ENCODE results near the gene FRAS1.

DNA sequence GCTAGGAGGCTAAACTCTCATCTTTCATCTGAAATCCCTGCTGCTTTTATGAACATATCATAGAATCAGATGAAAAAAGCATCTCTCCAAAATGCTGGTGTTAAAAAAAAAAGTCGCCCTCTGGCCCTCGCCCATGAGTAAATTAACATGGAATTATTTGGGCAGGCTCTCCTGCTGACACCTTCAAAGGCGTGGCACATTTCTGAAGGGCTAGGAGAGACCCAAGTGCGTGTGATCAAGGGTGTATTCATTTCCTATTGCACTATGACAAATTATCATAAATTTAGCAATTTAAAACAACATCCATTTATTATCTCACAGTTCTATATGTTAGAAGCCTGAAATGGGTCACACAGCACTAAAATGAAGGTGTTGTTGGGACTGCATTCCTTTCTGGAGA lies 499.5 kb downstream of the FRAS1 start:
- no peak for TF ChIP-seq CHD4 (IDR thresholded peaks at IDR 0.05; ENCODE audit: borderline replicate concordance)
- TF ChIP-seq CTCF (IDR thresholded peaks at IDR 0.05) = no peak
- no peak for TF ChIP-seq HOXB13 (CRISPR knock-in tag; IDR thresholded peaks at IDR 0.05; ENCODE audit: low read depth)
- no peak for TF ChIP-seq POLR2A (IDR thresholded peaks at IDR 0.05; ENCODE audit: low read length)
- TF ChIP-seq, protein P1, sequence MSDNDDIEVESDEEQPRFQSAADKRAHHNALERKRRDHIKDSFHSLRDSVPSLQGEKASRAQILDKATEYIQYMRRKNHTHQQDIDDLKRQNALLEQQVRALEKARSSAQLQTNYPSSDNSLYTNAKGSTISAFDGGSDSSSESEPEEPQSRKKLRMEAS (IDR thresholded peaks at IDR 0.05) = no peak
- TF ChIP-seq, protein P2, sequence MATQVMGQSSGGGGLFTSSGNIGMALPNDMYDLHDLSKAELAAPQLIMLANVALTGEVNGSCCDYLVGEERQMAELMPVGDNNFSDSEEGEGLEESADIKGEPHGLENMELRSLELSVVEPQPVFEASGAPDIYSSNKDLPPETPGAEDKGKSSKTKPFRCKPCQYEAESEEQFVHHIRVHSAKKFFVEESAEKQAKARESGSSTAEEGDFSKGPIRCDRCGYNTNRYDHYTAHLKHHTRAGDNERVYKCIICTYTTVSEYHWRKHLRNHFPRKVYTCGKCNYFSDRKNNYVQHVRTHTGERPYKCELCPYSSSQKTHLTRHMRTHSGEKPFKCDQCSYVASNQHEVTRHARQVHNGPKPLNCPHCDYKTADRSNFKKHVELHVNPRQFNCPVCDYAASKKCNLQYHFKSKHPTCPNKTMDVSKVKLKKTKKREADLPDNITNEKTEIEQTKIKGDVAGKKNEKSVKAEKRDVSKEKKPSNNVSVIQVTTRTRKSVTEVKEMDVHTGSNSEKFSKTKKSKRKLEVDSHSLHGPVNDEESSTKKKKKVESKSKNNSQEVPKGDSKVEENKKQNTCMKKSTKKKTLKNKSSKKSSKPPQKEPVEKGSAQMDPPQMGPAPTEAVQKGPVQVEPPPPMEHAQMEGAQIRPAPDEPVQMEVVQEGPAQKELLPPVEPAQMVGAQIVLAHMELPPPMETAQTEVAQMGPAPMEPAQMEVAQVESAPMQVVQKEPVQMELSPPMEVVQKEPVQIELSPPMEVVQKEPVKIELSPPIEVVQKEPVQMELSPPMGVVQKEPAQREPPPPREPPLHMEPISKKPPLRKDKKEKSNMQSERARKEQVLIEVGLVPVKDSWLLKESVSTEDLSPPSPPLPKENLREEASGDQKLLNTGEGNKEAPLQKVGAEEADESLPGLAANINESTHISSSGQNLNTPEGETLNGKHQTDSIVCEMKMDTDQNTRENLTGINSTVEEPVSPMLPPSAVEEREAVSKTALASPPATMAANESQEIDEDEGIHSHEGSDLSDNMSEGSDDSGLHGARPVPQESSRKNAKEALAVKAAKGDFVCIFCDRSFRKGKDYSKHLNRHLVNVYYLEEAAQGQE (IDR thresholded peaks at IDR 0.05) = no peak
- no peak for TF ChIP-seq EP300 (IDR thresholded peaks at IDR 0.05)
- no peak for TF ChIP-seq NFE2L2 (conservative IDR thresholded peaks at IDR 0.05; ENCODE audit: low read length)
- TF ChIP-seq RNF2 (IDR thresholded peaks at IDR 0.05; ENCODE audit: borderline replicate concordance, low read depth) = no peak
- no peak for TF ChIP-seq E2F6 (IDR thresholded peaks at IDR 0.05; ENCODE audit: borderline replicate concordance, low read depth)
- no peak for TF ChIP-seq JUNB (IDR thresholded peaks at IDR 0.05)
- no peak for TF ChIP-seq ZC3H11A (IDR thresholded peaks at IDR 0.05)
- no peak for TF ChIP-seq RFX5 (IDR thresholded peaks at IDR 0.05)
- TF ChIP-seq HOXA7 (CRISPR knock-in tag; IDR thresholded peaks at IDR 0.05) = no peak
